H1 (cell line): ENCODE results near the gene TBC1D20.

Experiments used
- BCL11A ChIP-seq, 2 experiments: IDR thresholded peaks; one replicate each; pipeline ENCODE4 v1.6.1; 2011; ENCODE audit warnings: low read depth in 2 of 2, low read length in 2 of 2, mild to moderate bottlenecking in 2 of 2
- CTCF ChIP-seq, 3 experiments: IDR thresholded peaks; 1 replicate in 2 of 3; 2 replicates in 1 of 3; pipeline versions ENCODE4 v1.5.1 to v1.6.1; 2011; ENCODE audit warnings: low read length in 3 of 3, mild to moderate bottlenecking in 3 of 3, inconsistent platforms in 2 of 3, low read depth in 1 of 3, moderate library complexity in 1 of 3; ENCODE audit not compliant: insufficient read depth in 1 of 3; ENCODE audit errors: control extremely low read depth in 1 of 3
- EP300 ChIP-seq, 2 experiments: IDR thresholded peaks; 1 replicate in 1 of 2; 2 replicates in 1 of 2; pipeline ENCODE4 v1.6.1; 2011 to 2012; ENCODE audit warnings: low read depth in 2 of 2, low read length in 2 of 2, mild to moderate bottlenecking in 2 of 2, borderline replicate concordance in 1 of 2, inconsistent platforms in 1 of 2, moderate library complexity in 1 of 2
- EZH2 ChIP-seq: fragments of 200-600 bp; sonication (generic); IDR thresholded peaks from 2 replicates; pipeline ENCODE4 v1.7.1; 2012; ENCODE audit warnings: low read depth, mild to moderate bottlenecking, moderate library complexity, low read length, inconsistent platforms; ENCODE audit not compliant: severe bottlenecking
- GTF2F1 ChIP-seq: IDR thresholded peaks from 2 replicates; pipeline ENCODE4 v1.6.1; 2012; ENCODE audit warnings: low read depth, low read length, improper control_type of control experiment, borderline replicate concordance
- JUN ChIP-seq: IDR thresholded peaks from 2 replicates; pipeline ENCODE4 v1.6.1; 2011; ENCODE audit warnings: low read depth, mild to moderate bottlenecking, improper control_type of control experiment, low read length
- KDM1A ChIP-seq: fragments of 200-600, 300-600 bp; sonication (generic); IDR thresholded peaks from 2 replicates; pipeline ENCODE4 v1.7.1; 2016; ENCODE audit warnings: mild to moderate bottlenecking, low read length, borderline replicate concordance
- NRF1 ChIP-seq: IDR thresholded peaks from 2 replicates; pipeline ENCODE4 v1.6.1; 2011; ENCODE audit warnings: mild to moderate bottlenecking, low read depth, low read length, improper control_type of control experiment
- POLR2AphosphoS5 ChIP-seq: IDR thresholded peaks from 2 replicates; pipeline ENCODE4 v1.6.1; 2011; ENCODE audit warnings: low read depth, low read length
- RFX5 ChIP-seq: IDR thresholded peaks from 2 replicates; pipeline ENCODE4 v1.6.1; 2011; ENCODE audit warnings: low read depth, low read length, improper control_type of control experiment, borderline replicate concordance
- RXRA ChIP-seq: IDR thresholded peaks from 2 replicates; pipeline ENCODE4 v1.6.1; 2011; ENCODE audit warnings: low read depth, mild to moderate bottlenecking, low read length, moderate library complexity; ENCODE audit not compliant: insufficient read depth
- YY1 ChIP-seq: IDR thresholded peaks from 2 replicates; pipeline ENCODE4 v1.6.1; 2011; ENCODE audit warnings: low read depth, mild to moderate bottlenecking, low read length

- TF ChIP-seq RXRA (no peak), CTCF (IDR thresholded peaks at IDR 0.05; ENCODE audit: control extremely low read depth in 1 of 3, insufficient read depth in 1 of 3, low read depth in 1 of 3, low read length in 3 of 3) (no peak), EP300 (IDR thresholded peaks at IDR 0.05; ENCODE audit: borderline replicate concordance in 1 of 2, low read depth in 2 of 2, low read length in 2 of 2) (no peak), RFX5 (no peak), POLR2AphosphoS5 (no peak), KDM1A (no peak), JUN (no peak), NRF1 (no peak), YY1 (no peak), BCL11A (IDR thresholded peaks at IDR 0.05; ENCODE audit: low read depth in 2 of 2, low read length in 2 of 2) (no peak), GTF2F1 (no peak), EZH2 (no peak)
Measured at GRCh38 chr20:474581-474980, 12.2 kb upstream of the TBC1D20 start.
